GM19023 (cell line): ENCODE data around the gene MSI2.

ENCODE experiments used
- ATAC-seq: cut with Tn5 transposase; IDR thresholded peaks from one replicate; pipeline ENCODE4 v1.9.1; 2021; ENCODE audit warnings: mild to moderate bottlenecking, moderate library complexity; ENCODE audit not compliant: unreplicated experiment

MSI2 gene

DNA sequence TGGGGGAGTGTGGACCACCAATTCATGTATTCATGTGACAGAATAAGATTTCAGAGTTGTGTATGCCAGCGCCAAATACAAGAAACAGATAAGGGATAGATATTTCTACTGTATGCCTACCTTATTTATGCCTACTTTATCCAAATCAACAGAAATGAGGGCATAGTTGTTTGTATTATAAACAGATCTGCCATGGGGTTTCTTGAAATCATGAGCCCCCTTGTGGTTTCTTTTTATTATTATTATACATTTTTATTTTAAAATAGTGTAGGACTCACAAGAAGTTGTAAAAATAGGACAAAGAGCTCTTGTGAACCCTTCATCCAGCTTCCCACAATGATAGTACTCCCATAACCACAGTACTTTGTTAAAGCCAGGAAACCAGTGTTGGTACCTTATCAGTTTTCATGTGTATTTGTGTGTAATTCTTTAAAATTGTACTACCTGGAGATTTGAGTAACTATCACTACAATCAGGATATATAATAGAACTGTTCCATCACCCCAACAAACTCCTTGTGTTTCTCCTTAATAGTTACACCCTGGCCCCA is 259.4 kb downstream of the MSI2 start:
- ATAC-seq: no peak

DNA sequence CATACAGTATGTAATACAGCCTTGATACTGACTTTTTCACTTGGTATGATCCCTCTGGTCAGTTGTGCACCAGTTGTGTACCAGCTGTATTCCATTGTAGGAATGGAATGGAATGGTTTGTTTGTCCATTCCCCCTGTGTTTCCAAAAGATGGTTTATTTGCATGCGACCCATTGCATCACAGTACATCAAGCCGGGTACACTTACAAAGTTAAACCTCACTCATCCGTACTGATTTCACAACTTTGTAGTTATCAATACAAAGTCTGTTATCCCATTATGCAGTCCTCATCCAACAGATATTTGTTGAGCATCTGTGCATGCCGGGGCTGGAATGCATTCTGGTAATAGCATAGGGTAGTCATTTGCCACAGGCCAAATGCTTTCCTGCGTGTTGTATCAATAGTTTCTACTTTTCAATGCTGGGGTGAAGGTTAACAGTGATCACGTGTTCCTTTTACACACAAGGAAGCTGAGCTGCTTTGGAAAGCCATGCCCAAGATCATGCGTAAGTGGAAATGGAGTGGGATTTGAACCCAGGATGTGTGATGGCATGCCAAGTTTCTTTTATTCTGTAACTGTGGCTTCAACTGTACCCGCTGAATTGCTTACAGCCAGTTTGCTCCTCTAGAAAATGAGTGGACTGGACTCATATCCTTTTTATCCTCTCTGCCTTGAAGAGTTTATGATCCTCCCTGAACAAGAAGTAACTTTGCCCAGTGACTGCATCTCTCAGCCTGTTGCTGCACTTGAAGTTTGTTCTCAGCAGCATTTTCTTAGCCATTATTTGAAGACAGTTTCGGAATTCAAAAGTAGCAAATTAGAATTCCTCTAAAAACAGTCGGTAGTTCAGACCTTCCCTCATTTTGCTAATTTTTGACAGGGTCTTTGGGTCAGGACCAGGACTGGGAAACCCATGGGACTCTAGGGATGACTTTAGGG is 260.2 kb downstream of the MSI2 start:
- ATAC-seq: no peak

- no peak for ATAC-seq
Measured at GRCh38 chr17:57517273-57517631, 260.9 kb downstream of the MSI2 start.

DNA sequence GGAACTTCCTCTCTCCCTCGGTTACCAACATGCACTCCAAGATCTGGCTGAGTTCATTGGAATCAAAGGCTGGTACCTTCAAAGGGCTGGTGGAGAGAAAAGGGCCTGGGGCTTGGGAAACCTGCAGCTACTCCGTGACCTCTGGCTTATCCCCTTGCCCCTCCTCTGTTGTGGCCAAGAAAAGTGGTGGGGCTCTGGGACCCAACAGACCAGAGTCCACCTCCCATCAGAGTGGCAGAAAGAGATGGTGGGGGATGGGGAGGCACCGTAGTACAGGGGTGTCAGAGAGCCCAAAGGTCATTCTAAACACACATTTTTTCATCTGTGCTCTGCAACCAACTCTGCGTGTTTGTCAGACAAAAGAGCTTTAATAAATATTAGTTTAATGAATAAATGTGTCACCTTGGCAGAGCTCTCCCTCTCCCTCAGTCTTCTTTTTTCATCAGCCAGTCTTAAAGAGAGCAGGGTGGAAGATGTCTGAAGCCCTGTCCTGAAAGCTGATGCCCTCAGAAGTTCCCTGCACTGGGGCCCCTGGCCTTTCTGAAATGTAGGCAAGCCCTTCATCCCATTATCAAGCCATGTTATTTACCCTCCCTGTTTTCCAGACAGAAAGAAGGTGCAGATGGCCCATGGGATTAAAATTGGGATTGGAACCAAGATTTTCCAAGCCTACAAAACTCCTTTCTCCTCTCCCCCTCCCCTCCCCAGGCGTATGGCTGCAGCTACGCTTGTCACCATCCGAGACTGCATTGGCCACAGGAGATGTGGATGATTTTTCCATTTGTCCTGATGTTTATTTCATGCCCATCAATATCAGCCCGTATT is 261.5 kb downstream of the MSI2 start:
- ATAC-seq: no peak

DNA sequence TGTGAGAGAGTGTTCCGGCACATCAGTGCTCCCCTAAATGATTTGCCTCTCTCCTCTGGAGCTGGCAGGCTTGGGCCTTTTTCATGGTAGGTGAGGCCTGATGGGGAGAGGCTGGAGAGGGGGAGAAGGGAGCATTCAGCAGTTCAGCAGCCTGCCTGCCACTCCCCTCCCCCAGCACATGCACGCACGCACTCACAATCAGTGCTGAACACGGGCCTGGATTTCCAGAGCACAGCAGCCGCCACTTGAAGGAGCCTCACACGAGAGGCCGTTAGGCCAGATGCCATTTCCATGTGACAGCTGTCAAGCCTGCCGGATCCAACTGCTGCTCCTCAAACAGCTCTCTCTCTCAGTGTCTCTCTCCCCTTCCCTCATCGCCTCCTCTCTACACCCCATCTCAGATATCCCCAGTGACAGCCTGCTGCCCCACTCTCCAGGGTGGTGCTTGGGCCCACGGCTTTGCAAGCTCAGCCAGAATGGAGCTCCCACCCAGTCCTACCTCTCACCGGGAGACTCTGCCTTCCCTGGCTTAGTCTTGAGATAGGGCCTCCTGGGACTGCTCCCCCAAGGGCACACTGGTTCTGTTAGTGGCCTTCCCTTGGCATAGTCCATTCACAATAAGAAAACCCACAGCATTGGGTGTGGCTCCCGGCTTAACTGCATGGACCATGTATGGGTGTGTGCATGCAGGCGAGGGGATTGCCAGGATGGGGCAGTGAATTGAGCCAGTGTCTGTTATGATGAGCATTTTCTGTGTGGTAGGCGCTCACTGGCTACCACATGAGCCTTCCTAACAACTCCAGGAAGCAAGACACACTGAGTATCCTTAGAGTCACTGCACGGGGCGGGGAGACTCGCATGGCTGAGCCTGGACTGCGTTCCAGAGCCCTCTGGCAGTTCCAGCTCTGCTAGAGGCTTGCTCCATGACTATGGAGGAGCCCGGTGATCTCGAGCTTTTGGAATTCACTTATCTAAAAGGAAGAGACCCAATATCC is 262.6 kb downstream of the MSI2 start:
- no peak for ATAC-seq

DNA sequence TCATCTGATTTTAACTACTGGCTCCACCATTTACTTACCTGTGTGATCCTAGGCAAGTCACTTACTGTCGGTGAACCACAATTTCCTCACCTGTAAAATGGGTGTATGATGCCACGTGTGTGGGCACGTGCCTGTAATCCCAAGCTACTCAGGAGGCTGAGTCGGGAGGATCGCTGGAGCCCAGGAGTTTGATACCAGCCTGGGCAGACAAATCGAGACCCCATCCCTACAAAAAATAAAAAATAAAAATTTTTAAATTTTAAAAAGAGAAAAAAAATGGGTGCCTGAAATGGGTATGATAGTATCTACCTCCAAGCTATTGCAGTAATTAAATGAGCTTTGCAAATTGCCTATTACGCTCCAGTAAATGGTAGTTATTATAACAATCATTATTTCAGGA is 263.5 kb downstream of the MSI2 start:
- ATAC-seq: no peak

GRCh38 chr17:57521606-57522005 is 265.3 kb downstream of the MSI2 start:
- ATAC-seq: no peak

DNA sequence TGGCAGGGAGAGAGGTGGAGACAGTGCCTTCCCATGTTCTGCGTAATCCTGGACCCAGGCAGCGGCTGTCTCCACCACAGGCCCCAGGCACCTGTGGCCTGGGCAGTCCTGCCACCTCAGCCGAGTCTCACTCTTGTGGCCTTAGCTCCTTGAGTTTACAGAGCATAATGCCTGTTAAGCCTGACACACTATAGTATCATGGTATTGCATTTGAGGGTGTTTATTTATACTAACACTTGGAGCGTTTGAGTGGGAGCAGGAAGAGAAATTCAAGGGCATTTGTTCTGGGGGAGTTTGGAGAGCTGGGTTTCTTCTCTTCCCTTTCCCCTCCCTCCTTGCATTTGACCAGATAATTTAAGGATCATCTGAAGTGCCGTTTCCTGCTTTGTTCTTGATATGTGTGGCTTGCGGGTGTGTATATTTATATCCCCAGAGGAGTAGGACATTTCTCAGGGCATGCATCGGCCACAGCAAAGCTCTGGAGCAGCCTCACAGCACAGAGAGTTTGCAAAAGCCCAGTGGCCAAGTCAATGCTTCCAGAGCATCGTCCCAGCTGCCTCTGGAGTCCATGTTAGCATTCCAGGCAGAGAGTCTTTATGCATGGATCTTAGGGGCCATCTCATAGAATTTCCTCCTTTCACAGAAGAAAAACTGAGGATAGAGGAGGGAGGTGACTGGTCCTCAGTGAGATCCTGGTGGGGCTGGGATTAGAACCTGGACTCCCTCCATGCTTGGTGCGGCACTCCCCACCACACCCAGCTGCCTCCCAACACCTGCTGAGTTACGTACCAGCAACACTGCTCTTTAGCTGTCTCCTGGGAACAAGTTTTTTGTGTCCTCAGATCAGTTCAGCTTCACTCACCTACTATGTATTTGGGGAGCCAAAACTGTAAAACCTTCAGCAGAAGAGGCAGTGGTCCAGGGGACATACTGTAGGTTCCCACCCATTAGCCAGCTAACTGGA is 266.0 kb downstream of the MSI2 start:
- ATAC-seq: no peak

GRCh38 chr17:57523926-57524632 is 267.8 kb downstream of the MSI2 start:
- no peak for ATAC-seq

- no peak for ATAC-seq
Measured at GRCh38 chr17:57524839-57525568, 268.7 kb downstream of the MSI2 start.

DNA sequence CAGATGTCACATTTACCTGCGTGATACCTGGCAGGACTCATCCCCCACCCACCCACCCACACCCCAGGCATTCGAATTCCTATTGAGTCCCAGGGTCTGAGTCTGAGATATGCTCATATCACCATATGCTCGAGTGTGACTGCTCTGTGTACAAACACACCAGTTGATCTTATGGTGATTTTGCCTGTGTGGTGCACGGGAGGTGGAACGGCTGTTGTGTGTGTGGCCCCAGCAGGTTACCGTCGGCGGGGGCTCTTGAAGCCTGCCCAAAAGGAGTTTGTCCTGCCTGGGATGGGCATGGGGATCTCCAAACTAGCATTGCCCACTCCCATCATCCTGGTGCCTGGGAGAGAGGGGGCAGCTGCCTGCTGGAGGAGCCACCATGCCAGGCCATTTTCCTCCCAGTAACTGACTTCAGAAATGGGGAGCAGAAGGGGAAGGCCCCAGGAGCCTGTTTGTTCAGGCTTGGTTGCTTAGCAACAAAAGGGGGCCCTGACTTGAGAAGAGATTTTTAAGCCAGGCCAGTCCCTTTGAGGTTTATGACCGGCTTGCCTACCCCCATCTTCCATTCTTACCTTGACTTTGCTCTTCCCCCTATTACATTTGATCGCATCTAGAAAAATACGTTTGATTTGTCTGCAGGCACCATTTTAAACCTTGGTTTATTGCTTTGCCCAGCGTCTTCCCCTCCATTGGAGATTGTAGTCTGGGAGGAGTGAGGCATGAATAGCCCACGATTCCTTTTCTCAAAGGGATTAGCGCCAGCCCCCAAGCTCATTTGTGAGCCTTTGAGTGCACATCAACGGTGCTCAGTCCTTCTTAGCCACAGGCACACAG is 271.1 kb downstream of the MSI2 start:
- ATAC-seq: no peak

- no peak for ATAC-seq
Measured at GRCh38 chr17:57528058-57528451, 271.7 kb downstream of the MSI2 start.

DNA sequence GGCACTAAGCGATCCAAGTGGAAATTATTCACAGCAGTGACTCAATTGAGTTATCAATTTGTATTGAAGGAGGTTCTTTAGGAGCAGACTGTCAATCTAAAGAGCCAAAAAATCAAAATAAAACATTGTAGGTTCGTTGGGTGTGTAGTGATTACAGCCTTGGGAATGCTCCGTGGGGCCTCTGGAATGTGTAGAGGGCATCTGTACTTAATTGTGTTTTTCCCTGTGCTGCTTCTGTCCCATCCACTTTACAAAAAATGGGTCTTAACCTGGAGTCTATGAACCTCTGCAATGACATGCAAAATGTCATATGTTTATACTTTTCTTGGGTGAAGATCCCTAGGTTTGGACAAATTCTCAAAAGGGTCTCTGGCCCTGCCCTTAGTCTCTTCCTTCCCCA is 273.7 kb downstream of the MSI2 start:
- ATAC-seq: no peak

- ATAC-seq: no peak
Measured at GRCh38 chr17:57530508-57530907, 274.2 kb downstream of the MSI2 start.

GRCh38 chr17:57531078-57531477 is 274.8 kb downstream of the MSI2 start:
- no peak for ATAC-seq

- no peak for ATAC-seq
Measured at GRCh38 chr17:57531648-57532504, 275.6 kb downstream of the MSI2 start.
